AML-193 (cell line): Measurements from ENCODE around the gene SERINC4.

Experiments used
- DNase-seq, 2 experiments: peaks; one replicate each; lab custom pipeline; 2025; lab: John Stamatoyannopoulos, UW

SERINC4 gene

GRCh38 chr15:43796566-43796965, 3.5 kb downstream of the SERINC4 start:
- no peak for DNase-seq

GRCh38 chr15:43795997-43796396, 4.0 kb downstream of the SERINC4 start:
- no peak for DNase-seq

- DNase-seq = no peak
Observed at GRCh38 chr15:43795197-43795596, 4.8 kb downstream of the SERINC4 start.

- DNase-seq = no peak
Observed at GRCh38 chr15:43794269-43795037, 5.6 kb downstream of the SERINC4 start.

GRCh38 chr15:43793647-43794046, 6.4 kb downstream of the SERINC4 start:
- DNase-seq = no peak

- peak; percentile 22 to 25 for DNase-seq
Observed at GRCh38 chr15:43792761-43793476, 7.1 kb downstream of the SERINC4 start.

GRCh38 chr15:43791993-43792760, 7.8 kb downstream of the SERINC4 start, which contains the start of gene SERF2:
SERF2 (plus strand) TSS chr15:43792320; CDS start chr15:43792377, 57 bp downstream.
- peak; percentile 95 to 97 for DNase-seq

GRCh38 chr15:43789409-43789808, 10.6 kb downstream of the SERINC4 start:
- no peak for DNase-seq

- no peak for DNase-seq
Observed at GRCh38 chr15:43779016-43779415, 21.0 kb downstream of the SERINC4 start.

- DNase-seq = peak; percentile 88 to 91
Observed at GRCh38 chr15:43777267-43777914, 22.6 kb downstream of the SERINC4 start.

- peak; percentile 78 to 82 for DNase-seq
Observed at GRCh38 chr15:43776718-43777266, 23.2 kb downstream of the SERINC4 start, which contains the start of gene ELL3. ELL3 (minus strand) TSS chr15:43776966; CDS start chr15:43776901, 65 bp downstream.

- no peak for DNase-seq
Observed at GRCh38 chr15:43776101-43776717, 23.8 kb downstream of the SERINC4 start.

GRCh38 chr15:43775411-43775965, 24.5 kb downstream of the SERINC4 start:
- DNase-seq = no peak

GRCh38 chr15:43774062-43774461, 26.0 kb downstream of the SERINC4 start:
- no peak for DNase-seq

- no peak for DNase-seq
Observed at GRCh38 chr15:43772624-43773023, 27.4 kb downstream of the SERINC4 start.

GRCh38 chr15:43771816-43772215, 28.2 kb downstream of the SERINC4 start:
- no peak for DNase-seq

- DNase-seq = peak; percentile 73 to 74
Observed at GRCh38 chr15:43769584-43770228, 30.3 kb downstream of the SERINC4 start.

- DNase-seq = no peak
Observed at GRCh38 chr15:43763819-43764446, 36.1 kb downstream of the SERINC4 start.

- no peak for DNase-seq
Observed at GRCh38 chr15:43762824-43763223, 37.2 kb downstream of the SERINC4 start.

GRCh38 chr15:43751885-43752284, 48.1 kb downstream of the SERINC4 start:
- no peak for DNase-seq
